ENCODE measurements around the gene DPPA5.
"Not testable (repeated sequence)": the region's sequence is repeated elsewhere in the genome, so short reads cannot be mapped to it uniquely, and the experiment has no call there.

The DPPA5 gene

GRCh38 chr6:73303773-73304172, 50.3 kb downstream of the DPPA5 start:
- not testable (repeated sequence) for DNase-seq (ENCODE audit: low read depth in 4 of 4, low spot score in 1 of 4)

Data from stimulated activated CD4-positive, alpha-beta T cell treated with anti-CD3 and anti-CD28 coated beads, Interleukin-1b, Interleukin-23, amount 100 ng/mL, for 24 hours (primary cell).